SH-SY5Y (cell line): Measurements from ENCODE around the gene TSPAN11.

Source experiments
- GATA2 ChIP-seq: IDR thresholded peaks from 2 replicates; pipeline ENCODE4 v1.6.1; 2011; ENCODE audit warnings: mild to moderate bottlenecking, low read depth, low read length
- GATA3 ChIP-seq: IDR thresholded peaks from 2 replicates; pipeline ENCODE4 v1.6.1; 2011; ENCODE audit warnings: low read depth, mild to moderate bottlenecking, low read length, moderate library complexity

GRCh38 chr12:30908076-30908721 lies 18.3 kb upstream of the TSPAN11 start:
- TF ChIP-seq GATA2 (no peak), GATA3 (no peak)
